ENCODE results near the gene SMAP1. TPM values are rescaled to one million over a fixed set of nuclear protein-coding genes. Genes with fewer than 3 reads are reported as not detected.

SMAP1 gene
- total and polyA plus RNA-seq, 9 of the 15 experiments (the other 6 are each of a cell fraction or from before 2014, with no cell fraction given) = 11.4 to 26.4 (median 15.5) TPM

GRCh38 chr6:70811788-70812187 is 144.1 kb downstream of the SMAP1 start:
- Histone ChIP-seq H3K4me2 (ENCODE audit: insufficient read depth, low read length) (no peak overlapping the region), H4K20me1 (replicated peaks; ENCODE audit: control insufficient read depth, insufficient read depth, low read length) (no peaks in the 10 kb centered on the region), H3K9me1 (ENCODE audit: control insufficient read depth, insufficient read depth, low read length) (no peaks in the 10 kb centered on the region), H3K27ac (ENCODE audit: extremely low read depth, low read depth, low read length) (no peak overlapping the region), H3K9ac (ENCODE audit: insufficient read depth in 1 of 2, low read depth in 2 of 2, low read length in 2 of 2) (no peak overlapping the region), H3K4me1 (replicated peaks in 1 of 2; ENCODE audit: control insufficient read depth in 2 of 2, insufficient read depth in 2 of 2, low read length in 2 of 2) (no peaks in the 10 kb centered on the region), H3K79me2 (ENCODE audit: control insufficient read depth, insufficient read depth, low read length) (no peaks in the 10 kb centered on the region), H3K27me3 (ENCODE audit: control insufficient read depth in 2 of 2, insufficient read depth in 2 of 2, low read length in 2 of 2) (no peaks in the 10 kb centered on the region), H2AFZ (ENCODE audit: low read depth, low read length) (no peak overlapping the region), H3K36me3 (ENCODE audit: control insufficient read depth, insufficient read depth, low read length) (no peaks in the 10 kb centered on the region), H3K9me3 (replicated peaks; ENCODE audit: control insufficient read depth, insufficient read depth, low read depth, low read length) (no peaks in the 10 kb centered on the region), H3K4me3 (no peak overlapping the region)
- ChIA-PET POLR2A (no interaction called here), CTCF (ENCODE audit: low intra/inter-chr PET ratio) (no interaction called here)
- ATAC-seq (no peak), DNase-seq (ENCODE audit: extremely low read depth in 1 of 4, low spot score in 3 of 4) (no peak), FAIRE-seq (no peak)
- no TSS peak for BruUV-seq (replicated peaks)
- 21% methylated on average over 6 of the region's 6 CpGs for WGBS (ENCODE audit: insufficient coverage, low coverage, missing lambda C conversion rate)
- TF ChIP-seq, protein P1, sequence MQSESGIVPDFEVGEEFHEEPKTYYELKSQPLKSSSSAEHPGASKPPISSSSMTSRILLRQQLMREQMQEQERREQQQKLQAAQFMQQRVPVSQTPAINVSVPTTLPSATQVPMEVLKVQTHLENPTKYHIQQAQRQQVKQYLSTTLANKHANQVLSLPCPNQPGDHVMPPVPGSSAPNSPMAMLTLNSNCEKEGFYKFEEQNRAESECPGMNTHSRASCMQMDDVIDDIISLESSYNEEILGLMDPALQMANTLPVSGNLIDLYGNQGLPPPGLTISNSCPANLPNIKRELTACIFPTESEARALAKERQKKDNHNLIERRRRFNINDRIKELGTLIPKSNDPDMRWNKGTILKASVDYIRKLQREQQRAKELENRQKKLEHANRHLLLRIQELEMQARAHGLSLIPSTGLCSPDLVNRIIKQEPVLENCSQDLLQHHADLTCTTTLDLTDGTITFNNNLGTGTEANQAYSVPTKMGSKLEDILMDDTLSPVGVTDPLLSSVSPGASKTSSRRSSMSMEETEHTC (IDR thresholded peaks at IDR 0.05) = no peak
- TF ChIP-seq KAT8 (IDR thresholded peaks at IDR 0.05; ENCODE audit: low read depth) = no peak
- no peak for TF ChIP-seq CHD1 (IDR thresholded peaks at IDR 0.05; ENCODE audit: low read length)
- TF ChIP-seq ZNF224 (CRISPR knock-in tag; IDR thresholded peaks at IDR 0.05) = no peak
- TF ChIP-seq, protein P2, sequence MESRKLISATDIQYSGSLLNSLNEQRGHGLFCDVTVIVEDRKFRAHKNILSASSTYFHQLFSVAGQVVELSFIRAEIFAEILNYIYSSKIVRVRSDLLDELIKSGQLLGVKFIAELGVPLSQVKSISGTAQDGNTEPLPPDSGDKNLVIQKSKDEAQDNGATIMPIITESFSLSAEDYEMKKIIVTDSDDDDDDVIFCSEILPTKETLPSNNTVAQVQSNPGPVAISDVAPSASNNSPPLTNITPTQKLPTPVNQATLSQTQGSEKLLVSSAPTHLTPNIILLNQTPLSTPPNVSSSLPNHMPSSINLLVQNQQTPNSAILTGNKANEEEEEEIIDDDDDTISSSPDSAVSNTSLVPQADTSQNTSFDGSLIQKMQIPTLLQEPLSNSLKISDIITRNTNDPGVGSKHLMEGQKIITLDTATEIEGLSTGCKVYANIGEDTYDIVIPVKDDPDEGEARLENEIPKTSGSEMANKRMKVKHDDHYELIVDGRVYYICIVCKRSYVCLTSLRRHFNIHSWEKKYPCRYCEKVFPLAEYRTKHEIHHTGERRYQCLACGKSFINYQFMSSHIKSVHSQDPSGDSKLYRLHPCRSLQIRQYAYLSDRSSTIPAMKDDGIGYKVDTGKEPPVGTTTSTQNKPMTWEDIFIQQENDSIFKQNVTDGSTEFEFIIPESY (CRISPR knock-in tag; IDR thresholded peaks at IDR 0.05) = no peak
- no peak for TF ChIP-seq BHLHE40 (IDR thresholded peaks at IDR 0.05; ENCODE audit: low read length)
- no peak for TF ChIP-seq RBM34 (IDR thresholded peaks at IDR 0.05; ENCODE audit: borderline replicate concordance, insufficient read depth, low read length)
- no peak for TF ChIP-seq BRF1 (IDR thresholded peaks at IDR 0.05; ENCODE audit: borderline replicate concordance, extremely low read depth, insufficient read length)
- TF ChIP-seq RBM39 (optimal IDR thresholded peaks at IDR 0.05; ENCODE audit: low read depth, low read length) = no peak
- TF ChIP-seq, protein P3, sequence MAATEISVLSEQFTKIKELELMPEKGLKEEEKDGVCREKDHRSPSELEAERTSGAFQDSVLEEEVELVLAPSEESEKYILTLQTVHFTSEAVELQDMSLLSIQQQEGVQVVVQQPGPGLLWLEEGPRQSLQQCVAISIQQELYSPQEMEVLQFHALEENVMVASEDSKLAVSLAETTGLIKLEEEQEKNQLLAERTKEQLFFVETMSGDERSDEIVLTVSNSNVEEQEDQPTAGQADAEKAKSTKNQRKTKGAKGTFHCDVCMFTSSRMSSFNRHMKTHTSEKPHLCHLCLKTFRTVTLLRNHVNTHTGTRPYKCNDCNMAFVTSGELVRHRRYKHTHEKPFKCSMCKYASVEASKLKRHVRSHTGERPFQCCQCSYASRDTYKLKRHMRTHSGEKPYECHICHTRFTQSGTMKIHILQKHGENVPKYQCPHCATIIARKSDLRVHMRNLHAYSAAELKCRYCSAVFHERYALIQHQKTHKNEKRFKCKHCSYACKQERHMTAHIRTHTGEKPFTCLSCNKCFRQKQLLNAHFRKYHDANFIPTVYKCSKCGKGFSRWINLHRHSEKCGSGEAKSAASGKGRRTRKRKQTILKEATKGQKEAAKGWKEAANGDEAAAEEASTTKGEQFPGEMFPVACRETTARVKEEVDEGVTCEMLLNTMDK (IDR thresholded peaks at IDR 0.05; ENCODE audit: borderline replicate concordance, insufficient read depth, low read depth, low read length, poor library complexity, severe bottlenecking) = no peak
- no peak for TF ChIP-seq LEF1 (IDR thresholded peaks at IDR 0.05)
- in situ Hi-C loops (cut with MboI) = no loop called here
- intact Hi-C loops (cut with micrococcal nuclease) = no loop called here

All from K562 (cell line).